GM12865 (cell line): ENCODE data around the gene ELL.

ENCODE experiments used
- DNase-seq: peaks from one replicate; pipeline ENCODE4 v3.0.0; 2010; ENCODE audit warnings: low read depth
- H3K4me3 ChIP-seq: 2 replicates; pipeline ENCODE4 v1.5.1; 2011; ENCODE audit warnings: mild to moderate bottlenecking, low read depth, low read length, control low read depth
- CTCF ChIP-seq: IDR thresholded peaks from 2 replicates; pipeline ENCODE4 v1.5.1; 2011; ENCODE audit warnings: low read length, control low read depth, low read depth, inconsistent platforms; ENCODE audit not compliant: insufficient read depth; ENCODE audit errors: missing control alignments

Gene ELL

GRCh38 chr19:18469069-18469846 lies 52.6 kb downstream of the ELL start:
- H3K4me3 ChIP-seq = no peak overlapping the region
- peak; percentile 65 for TF ChIP-seq CTCF
- DNase-seq = peak; percentile 59

- TF ChIP-seq CTCF = no peak
- DNase-seq = no peak
- H3K4me3 ChIP-seq = no peak overlapping the region
These were observed 53.4 kb downstream of the ELL start for GRCh38 chr19:18468517-18468916.

- no peak overlapping the region for H3K4me3 ChIP-seq
- no peak for TF ChIP-seq CTCF
- DNase-seq = no peak
These were observed 53.9 kb downstream of the ELL start for GRCh38 chr19:18467978-18468377.

- no peak for DNase-seq
- no peak for TF ChIP-seq CTCF
- H3K4me3 ChIP-seq = no peak overlapping the region
These were observed 55.5 kb downstream of the ELL start for GRCh38 chr19:18466354-18466753.

GRCh38 chr19:18465964-18466339 lies 55.9 kb downstream of the ELL start:
- no peak for DNase-seq
- no peak overlapping the region for H3K4me3 ChIP-seq

GRCh38 chr19:18465214-18465963 lies 56.5 kb downstream of the ELL start:
- DNase-seq = no peak
- H3K4me3 ChIP-seq = no peak overlapping the region
- no peak for TF ChIP-seq CTCF

More at GRCh38 chr19:18465964-18466339, 55.9 kb downstream of the ELL start:
- TF ChIP-seq CTCF = no peak
